PC-9 (cell line): ENCODE measurements around the gene GANC.

Source experiments
- EZH2 ChIP-seq: fragments of 200-600 bp; sonication (generic); IDR thresholded peaks from 2 replicates; pipeline ENCODE4 v1.8.0; 2017; ENCODE audit warnings: antibody characterized with exemption, low read depth
- TF ChIP-seq, protein P1 (sequence below): fragments of 200-600 bp; sonication (generic); conservative IDR thresholded peaks from 2 replicates; pipeline ENCODE4 v1.6.1; 2017; ENCODE audit warnings: mixed run types, antibody characterized with exemption, mild to moderate bottlenecking, moderate library complexity

DNA sequence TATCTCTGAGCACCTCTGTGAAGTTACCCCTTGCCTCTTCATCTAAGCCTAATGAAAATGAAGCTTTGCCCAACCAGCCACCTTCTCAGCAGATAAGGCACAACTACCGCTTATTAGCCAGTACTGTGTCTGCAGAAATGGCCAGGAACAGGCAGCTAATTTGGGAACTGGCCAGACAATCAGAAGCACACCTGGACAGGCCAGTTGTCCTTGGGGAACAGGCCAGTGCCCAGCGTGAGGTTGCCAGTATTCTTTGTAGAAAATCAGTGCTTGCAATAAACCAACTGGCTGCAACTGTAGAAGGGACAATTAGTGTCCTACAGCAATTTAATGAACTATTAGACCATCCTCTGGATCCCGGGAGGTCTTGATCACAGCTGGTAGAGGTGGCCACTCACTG is 10.7 kb downstream of the GANC start:
- TF ChIP-seq, protein P1, sequence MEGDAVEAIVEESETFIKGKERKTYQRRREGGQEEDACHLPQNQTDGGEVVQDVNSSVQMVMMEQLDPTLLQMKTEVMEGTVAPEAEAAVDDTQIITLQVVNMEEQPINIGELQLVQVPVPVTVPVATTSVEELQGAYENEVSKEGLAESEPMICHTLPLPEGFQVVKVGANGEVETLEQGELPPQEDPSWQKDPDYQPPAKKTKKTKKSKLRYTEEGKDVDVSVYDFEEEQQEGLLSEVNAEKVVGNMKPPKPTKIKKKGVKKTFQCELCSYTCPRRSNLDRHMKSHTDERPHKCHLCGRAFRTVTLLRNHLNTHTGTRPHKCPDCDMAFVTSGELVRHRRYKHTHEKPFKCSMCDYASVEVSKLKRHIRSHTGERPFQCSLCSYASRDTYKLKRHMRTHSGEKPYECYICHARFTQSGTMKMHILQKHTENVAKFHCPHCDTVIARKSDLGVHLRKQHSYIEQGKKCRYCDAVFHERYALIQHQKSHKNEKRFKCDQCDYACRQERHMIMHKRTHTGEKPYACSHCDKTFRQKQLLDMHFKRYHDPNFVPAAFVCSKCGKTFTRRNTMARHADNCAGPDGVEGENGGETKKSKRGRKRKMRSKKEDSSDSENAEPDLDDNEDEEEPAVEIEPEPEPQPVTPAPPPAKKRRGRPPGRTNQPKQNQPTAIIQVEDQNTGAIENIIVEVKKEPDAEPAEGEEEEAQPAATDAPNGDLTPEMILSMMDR = no peak
- no peak for TF ChIP-seq EZH2
